HG02938 (cell line): ENCODE results near the gene PNMA8A.
"Not testable (repeated sequence)": the region's sequence is repeated elsewhere in the genome, so short reads cannot be mapped to it uniquely, and the experiment has no call there.

Source experiments
- ATAC-seq: cut with Tn5 transposase; IDR thresholded peaks from one replicate; pipeline ENCODE4 v1.9.1; 2021; ENCODE audit warnings: mild to moderate bottlenecking, moderate library complexity; ENCODE audit not compliant: unreplicated experiment

PNMA8A gene, protein sequence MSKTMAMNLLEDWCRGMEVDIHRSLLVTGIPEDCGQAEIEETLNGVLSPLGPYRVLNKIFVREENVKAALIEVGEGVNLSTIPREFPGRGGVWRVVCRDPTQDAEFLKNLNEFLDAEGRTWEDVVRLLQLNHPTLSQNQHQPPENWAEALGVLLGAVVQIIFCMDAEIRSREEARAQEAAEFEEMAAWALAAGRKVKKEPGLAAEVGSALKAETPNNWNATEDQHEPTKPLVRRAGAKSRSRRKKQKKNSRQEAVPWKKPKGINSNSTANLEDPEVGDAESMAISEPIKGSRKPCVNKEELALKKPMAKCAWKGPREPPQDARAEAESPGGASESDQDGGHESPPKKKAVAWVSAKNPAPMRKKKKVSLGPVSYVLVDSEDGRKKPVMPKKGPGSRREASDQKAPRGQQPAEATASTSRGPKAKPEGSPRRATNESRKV

DNA sequence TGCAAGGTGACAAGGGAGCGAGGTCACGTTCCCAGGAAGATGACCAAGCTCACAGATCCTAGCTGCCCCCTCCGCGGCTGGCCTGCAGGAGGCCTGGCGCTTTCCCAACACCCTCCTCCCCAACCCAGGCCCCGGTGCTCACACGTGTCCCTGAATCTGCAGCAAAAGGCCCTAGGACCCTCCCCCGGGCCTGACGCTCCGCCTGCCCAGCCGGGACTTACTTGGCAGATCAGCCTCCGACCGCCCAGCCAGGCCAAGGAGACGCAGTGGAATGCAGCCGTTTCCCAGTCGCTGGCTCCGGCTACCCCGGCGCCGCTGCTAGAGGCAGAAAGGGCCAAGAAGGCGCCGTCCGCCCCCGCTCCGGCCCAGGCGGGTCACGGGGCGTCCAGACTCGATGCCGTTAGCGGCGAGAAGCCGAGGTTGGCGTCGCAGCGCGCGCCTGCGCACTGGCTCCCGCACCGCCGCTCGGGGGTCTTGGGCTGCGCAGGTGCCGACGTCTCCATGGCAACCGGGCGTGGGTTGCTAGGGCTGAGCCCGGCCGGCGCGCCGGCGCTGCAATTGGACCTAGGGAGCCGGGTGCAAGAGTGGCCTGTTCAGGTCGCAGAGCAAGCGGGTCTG lies at the start of gene PNMA8A:
Gene PNMA8A, minus strand, starts transcription at position 448 of the 618 bp plus-strand sequence. CDS start 528 bp downstream, outside the sequence.
- no peak for ATAC-seq

DNA sequence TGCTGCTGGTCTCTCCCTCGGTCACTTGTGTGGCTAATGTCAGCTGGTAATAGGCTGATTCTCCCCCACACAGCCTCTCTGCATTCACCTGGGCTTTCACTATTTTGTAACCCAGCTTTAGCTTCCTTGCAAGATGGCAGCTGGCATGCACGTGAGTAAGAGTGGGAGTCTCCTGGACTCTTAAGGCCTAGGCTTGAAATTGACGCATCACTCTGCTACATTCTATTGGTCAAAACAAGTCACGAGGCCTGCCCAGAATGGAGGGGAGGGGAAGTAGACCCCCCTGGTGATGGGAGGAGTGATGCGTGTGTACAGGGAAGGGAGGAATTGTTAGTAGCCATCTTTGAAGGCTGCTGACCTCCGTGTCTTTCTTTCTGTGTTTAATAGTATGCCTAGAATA lies 49.3 kb upstream of the PNMA8A start:
- ATAC-seq: no peak

- no peak for ATAC-seq
These were observed 46.1 kb upstream of the PNMA8A start for GRCh38 chr19:46517471-46517870.

- ATAC-seq: no peak
These were observed 44.6 kb upstream of the PNMA8A start for GRCh38 chr19:46515879-46516350.

GRCh38 chr19:46515290-46515609 lies 43.9 kb upstream of the PNMA8A start:
- ATAC-seq: no peak

DNA sequence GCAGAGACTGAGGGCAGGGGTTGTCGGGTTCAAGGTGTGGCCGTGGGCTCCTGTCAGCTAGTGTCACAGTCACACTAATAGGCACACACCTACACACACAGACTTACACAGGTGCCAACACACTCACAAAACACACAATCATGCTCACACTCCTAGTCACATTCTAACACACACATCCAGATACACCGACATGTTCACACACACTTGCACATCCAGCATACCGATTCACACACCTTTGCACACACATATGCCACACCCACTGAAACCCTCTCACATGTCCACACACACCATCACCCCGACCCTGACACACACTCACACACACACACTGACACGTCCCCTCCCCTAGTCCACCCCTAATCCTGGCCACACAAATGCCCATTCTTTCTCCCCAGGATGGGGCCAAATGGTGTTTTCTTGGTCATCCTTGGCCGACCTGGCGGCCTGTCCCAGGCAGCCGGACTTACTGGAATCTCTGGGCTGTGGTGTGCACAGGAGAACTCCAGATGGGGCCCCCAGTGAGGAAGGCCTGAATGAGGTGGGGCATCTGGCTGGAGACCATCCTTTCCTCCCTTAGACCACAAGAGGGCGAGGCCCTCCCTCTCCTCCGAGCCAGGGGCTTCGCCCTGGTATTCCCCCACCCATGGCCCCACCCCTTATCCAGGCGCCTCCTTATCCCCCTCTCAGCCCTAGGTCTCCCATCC lies 43.4 kb upstream of the PNMA8A start:
- ATAC-seq: no peak

DNA sequence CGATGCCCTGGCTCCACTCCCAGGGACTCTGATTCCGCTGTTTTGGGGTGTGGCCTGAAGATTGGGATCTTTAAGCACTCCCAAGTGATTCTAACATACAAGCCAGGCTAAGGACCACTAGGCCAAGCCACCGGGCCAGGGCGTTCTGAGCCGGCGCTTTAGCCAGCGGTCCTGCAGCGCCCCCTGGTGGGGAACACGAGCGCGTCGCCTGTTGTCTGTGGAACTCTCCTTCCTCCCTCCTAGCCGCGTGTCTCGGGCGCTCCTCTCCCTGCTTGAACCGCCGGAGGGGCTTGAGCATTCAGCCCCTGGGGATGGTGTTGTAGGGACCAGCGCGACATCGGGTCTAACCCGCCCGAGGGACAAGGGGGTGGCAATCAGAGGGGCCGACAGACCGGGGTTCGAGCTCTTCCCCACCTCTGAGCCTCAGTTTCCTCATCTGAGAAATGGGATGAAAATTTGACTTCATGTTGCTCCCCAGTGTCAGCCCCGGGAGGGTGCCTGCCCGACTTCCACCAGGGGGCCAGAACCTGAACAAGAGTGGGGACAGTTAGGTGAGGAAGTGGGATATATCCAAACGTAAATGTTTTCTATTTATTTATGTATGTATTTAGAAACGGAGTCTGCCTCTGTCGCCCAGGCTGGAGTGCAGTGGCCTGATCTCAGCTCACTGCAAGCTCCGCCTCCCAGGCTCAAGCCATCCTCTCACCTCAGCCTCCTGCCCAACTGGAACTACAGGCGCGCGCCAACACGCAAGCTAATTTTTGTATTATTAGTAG lies 42.3 kb upstream of the PNMA8A start:
- ATAC-seq: no peak

GRCh38 chr19:46511237-46511636 lies 39.9 kb upstream of the PNMA8A start:
- ATAC-seq: no peak

- no peak for ATAC-seq
These were observed 36.8 kb upstream of the PNMA8A start for GRCh38 chr19:46508206-46508605.

- ATAC-seq: no peak
These were observed 32.6 kb upstream of the PNMA8A start for GRCh38 chr19:46503848-46504453.

GRCh38 chr19:46502891-46503290 lies 31.5 kb upstream of the PNMA8A start:
- ATAC-seq: no peak

GRCh38 chr19:46499692-46500091 lies 28.3 kb upstream of the PNMA8A start:
- no peak for ATAC-seq

DNA sequence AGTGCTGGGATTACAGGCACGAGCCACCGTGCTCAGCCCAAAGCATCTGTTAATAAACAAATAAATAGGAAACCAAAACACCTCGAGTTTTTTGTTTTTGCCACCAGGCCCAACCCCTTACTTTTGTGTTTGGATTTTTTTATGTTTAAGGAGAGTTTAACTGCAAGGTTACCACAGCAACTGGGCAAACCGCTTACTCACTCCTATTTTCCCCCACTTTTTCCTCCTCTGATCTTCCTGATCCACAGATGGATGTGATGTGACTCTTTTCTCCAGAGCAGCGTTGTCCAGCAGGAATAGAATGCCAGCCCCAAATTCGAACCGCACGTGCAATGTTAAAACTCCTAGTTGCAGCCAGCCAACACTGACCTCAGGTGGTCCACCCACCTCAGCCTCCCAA lies 26.4 kb upstream of the PNMA8A start:
- ATAC-seq: no peak

- not testable (repeated sequence) for ATAC-seq
These were observed 25.5 kb upstream of the PNMA8A start for GRCh38 chr19:46496886-46497285.

DNA sequence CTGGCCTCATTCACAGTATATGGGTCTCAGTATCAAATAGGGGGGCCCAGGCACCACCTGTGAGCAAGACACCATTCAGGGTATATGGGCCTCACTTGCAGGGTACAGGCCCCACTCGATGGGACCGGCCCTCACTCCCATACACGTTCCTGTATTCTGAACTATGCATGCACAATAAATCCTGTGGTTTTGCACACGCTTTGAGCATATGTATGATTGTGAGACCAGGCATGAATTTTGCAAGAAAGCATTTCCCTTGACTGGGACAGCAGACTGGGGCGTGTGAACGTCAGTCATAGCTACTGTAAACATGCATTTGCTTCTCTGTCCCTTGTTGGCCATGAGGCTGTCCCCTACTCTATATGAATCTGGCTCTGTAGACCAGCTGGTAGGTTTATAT lies 24.9 kb upstream of the PNMA8A start:
- ATAC-seq: no peak

GRCh38 chr19:46495786-46496099 lies 24.4 kb upstream of the PNMA8A start, which contains the start of gene PNMA8B:
Gene PNMA8B (minus strand): TSS chr19:46495867. CDS start chr19:46495465, 402 bp downstream.
- no peak for ATAC-seq

DNA sequence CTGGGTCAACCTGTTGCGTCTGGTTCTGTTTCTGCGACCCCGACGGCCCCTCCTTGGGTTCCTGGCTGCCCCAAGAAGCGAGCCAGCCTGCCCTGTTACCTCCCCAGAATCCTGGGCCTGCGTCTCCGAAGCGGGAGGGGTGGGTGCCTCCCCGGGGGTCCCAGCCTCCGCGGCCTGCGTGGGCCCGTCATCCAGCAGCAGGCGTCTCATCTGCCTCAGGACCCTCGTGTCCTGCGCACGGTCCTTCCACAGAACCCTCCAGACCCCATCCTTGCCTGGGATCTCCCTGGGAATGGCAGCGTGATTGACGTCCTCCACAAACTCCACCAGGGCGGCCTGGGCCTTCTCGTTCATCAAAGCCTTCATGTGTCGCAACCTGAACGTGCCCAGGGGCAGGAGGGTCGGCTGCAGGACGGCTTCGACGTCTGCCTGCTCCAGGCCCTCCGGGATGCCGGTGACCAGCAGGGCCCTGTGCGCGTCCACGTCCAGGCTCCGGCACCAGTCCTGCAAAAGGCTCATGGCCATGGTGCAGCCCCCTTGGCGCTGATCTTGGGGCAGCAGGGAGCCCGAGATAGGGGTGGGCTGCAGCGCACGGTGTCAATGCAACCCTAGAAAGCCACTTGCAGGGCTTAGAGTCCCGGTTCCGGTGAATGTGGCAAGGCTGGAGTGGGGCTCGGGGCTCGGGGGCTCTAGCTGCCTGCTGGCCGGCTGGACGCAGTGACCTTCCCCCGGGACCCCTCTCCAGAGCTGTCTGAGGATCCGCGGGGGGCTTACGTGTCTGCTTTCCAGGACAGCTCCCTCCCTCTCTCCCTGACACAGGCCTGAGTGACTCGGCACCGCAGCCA lies 23.8 kb upstream of the PNMA8A start:
- no peak for ATAC-seq

- no peak for ATAC-seq
These were observed 23.0 kb upstream of the PNMA8A start for GRCh38 chr19:46494146-46494940.
